Aorta (tissue), 5 donors: ENCODE data around the gene OR2L2. TPM values are rescaled to one million over a fixed set of nuclear protein-coding genes. Genes with fewer than 3 reads are reported as not detected.

Source experiments
- ATAC-seq: fragments of 200-7000 bp; cut with Tn5 transposase; one replicate; pipeline ENCODE4 v1.9.1; 2022; ENCODE audit warnings: moderate library complexity; ENCODE audit not compliant: low FRiP score
- DNase-seq, 2 donors: peaks; one replicate each; pipeline ENCODE4 v3.0.0-alpha.2; 2020
- H3K27ac ChIP-seq, 2 donors: one replicate each; pipeline ENCODE4 v1.5.1; 2013; ENCODE audit warnings: low read length in 2 of 2, mild to moderate bottlenecking in 2 of 2, moderate library complexity in 2 of 2, control low read depth in 1 of 2, inconsistent platforms in 1 of 2, low read depth in 1 of 2
- H3K27me3 ChIP-seq, 2 donors: one replicate each; pipeline ENCODE4 v1.6.1; 2013; ENCODE audit warnings: control low read depth in 1 of 2, low read length in 1 of 2, mild to moderate bottlenecking in 1 of 2, moderate library complexity in 1 of 2; ENCODE audit not compliant: insufficient read depth in 2 of 2, control insufficient read depth in 1 of 2
- H3K36me3 ChIP-seq, 2 donors: one replicate each; pipeline ENCODE4 v1.6.1; 2013; ENCODE audit warnings: control low read depth in 1 of 2, low read length in 1 of 2, mild to moderate bottlenecking in 1 of 2; ENCODE audit not compliant: insufficient read depth in 2 of 2, control insufficient read depth in 1 of 2
- H3K4me1 ChIP-seq, 2 donors: one replicate each; pipeline ENCODE4 v1.6.1; 2013; ENCODE audit warnings: low read length in 2 of 2, control low read depth in 1 of 2, mild to moderate bottlenecking in 1 of 2, moderate library complexity in 1 of 2; ENCODE audit not compliant: insufficient read depth in 2 of 2, control insufficient read depth in 1 of 2
- H3K4me3 ChIP-seq, 2 donors: one replicate each; pipeline ENCODE4 v1.5.1; 2013; ENCODE audit warnings: low read length in 2 of 2, control low read depth in 1 of 2, mild to moderate bottlenecking in 1 of 2
- H3K9me3 ChIP-seq: one replicate; pipeline ENCODE4 v1.6.1; 2013; ENCODE audit warnings: mild to moderate bottlenecking, low read length; ENCODE audit not compliant: control insufficient read depth
- WGBS, 2 donors: extraction: QIAGEN DNeasy Blood & Tissue Kit; methylation state at CpG; one replicate each; pipeline ENCODE4 v1.1.7; 2013; 5-methylcytosine and 5-hydroxymethylcytosine counted together
- intact Hi-C, 2 donors: fragments of 100-400 bp; cut with DNase I; formaldehyde crosslinking; loops; one replicate each; pipeline versions ENCODE4 v1.14.2 to v1.15.0; 2022
- long read RNA-seq, 2 donors: library from polyadenylated mRNA; unstranded; transcript quantifications; one replicate each; pipeline ENCODE4 v2.0.0, GENCODE V29; 2020 to 2021
- polyA plus RNA-seq, 2 donors: library from polyadenylated mRNA; stranded (reverse); fragments of 200-250 nt; gene quantifications; one replicate each; pipeline ENCODE4 v1.2.3, GENCODE V29; 2013
- total RNA-seq, 2 donors: library from RNA; stranded (reverse); fragmentation: NEBNext Ultra II Directional; extraction: Animal tissue kit (Norgen Biotek cat#: 25700); gene quantifications; one replicate each; pipeline ENCODE4 v1.2.1, GENCODE V29; 2021
- donor health status: healthy with polysubstance abuse.
- donor health status: Bipolar disorder and iron deficiency.
- donor health status: DM: no; HTN: no; CAD: no.
- donor health status: DM: no; HTN: no; CAD: no.
- donor health status: DM: yes; HTN: yes; CAD: no.

The OR2L2 gene, protein sequence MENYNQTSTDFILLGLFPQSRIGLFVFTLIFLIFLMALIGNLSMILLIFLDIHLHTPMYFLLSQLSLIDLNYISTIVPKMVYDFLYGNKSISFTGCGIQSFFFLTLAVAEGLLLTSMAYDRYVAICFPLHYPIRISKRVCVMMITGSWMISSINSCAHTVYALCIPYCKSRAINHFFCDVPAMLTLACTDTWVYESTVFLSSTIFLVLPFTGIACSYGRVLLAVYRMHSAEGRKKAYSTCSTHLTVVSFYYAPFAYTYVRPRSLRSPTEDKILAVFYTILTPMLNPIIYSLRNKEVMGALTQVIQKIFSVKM
- total RNA-seq (under 1 TPM; 0.13 to 0.51 TPM), polyA plus RNA-seq (under 1 TPM in 1 of 2 donors, not detected in 1; 0.05 TPM)
- long read RNA-seq, donor 1, result 0 reads
- long read RNA-seq, donor 2, result 0 reads

DNA sequence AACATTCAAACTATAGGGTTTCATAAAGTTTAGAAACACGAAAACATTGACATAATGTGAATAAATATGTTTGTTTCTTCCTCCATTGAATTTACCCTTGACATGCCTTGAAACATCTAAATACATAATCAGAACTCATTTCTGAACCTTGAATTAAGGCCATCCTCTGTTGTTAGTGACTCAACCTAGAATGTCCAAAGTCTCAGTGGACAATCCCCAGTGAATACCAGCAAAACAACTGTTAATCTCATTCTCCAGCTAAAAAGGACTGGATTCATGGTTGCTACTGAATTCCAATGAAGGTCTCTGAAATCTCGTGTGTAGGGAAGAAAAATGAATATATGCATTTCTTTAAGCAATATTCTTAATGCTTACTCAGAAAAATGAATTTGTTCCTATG, at the start of gene OR2L2:
TSS of gene OR2L2 (plus strand) at position 301 of the 400 bp plus-strand sequence. CDS start 8,198 bp downstream, outside the sequence.
- Histone ChIP-seq H3K27me3 (no peaks in the 10 kb centered on the region), H3K4me1 (no peaks in the 10 kb centered on the region), H3K4me3 (no peak within 1 kb of the TSS), H3K36me3 (no peaks in the 10 kb centered on the region), H3K9me3 (peaks cover 5% of the 10 kb centered on the region), H3K27ac (no peak within 1 kb of the TSS)
- intact Hi-C loops, result no loop called here
- DNase-seq (no peak), ATAC-seq (no peak)
- WGBS, 2 donors, result 31 to 53% methylated on average over 2 of the region's 2 CpGs

DNA sequence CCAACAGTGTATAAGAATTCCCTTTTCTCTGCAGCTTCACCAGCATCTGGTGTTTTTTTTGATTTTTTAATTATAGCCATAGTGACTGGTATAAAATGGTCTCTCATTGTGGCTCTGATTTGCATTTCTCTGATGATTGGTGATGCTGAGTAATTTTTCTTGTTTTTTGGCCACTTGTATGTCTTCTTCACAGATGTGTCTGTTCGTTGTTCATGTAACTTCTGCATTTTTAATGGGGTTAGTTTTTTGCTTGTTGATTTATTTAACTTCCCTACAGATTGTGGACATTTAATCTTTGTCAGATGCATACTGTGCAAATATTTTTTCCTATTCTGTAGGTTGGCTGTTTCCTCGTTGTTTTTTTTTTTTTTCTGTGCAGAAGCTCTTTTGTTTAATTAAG, 36.9 kb upstream of the OR2L2 start:
- no peak overlapping the region for H3K4me3 ChIP-seq
- 52 to 70% methylated on average over 2 of the region's 2 CpGs for WGBS, 2 donors
- DNase-seq (no peak), ATAC-seq (no peak)
- no peaks in the 10 kb centered on the region for H3K27me3 ChIP-seq
- no peaks in the 10 kb centered on the region for H3K4me1 ChIP-seq
- intact Hi-C loops, result no loop called here
- peaks cover 1% of the 10 kb centered on the region for H3K9me3 ChIP-seq
- no peak overlapping the region for H3K27ac ChIP-seq
- H3K36me3 ChIP-seq, result no peaks in the 10 kb centered on the region

- Histone ChIP-seq H3K4me3 (no peak overlapping the region), H3K36me3 (no peaks in the 10 kb centered on the region), H3K27me3 (no peaks in the 10 kb centered on the region), H3K4me1 (no peaks in the 10 kb centered on the region), H3K9me3 (no peaks in the 10 kb centered on the region), H3K27ac (no peak overlapping the region)
- no peak for DNase-seq
- no peak for ATAC-seq
- intact Hi-C loops, result no loop called here
- WGBS, 2 donors, result 35 to 52% methylated on average over 2 of the region's 2 CpGs
These were observed 31.1 kb upstream of the OR2L2 start for GRCh38 chr1:247998811-247999210.

- Histone ChIP-seq H3K9me3 (no peaks in the 10 kb centered on the region), H3K36me3 (no peaks in the 10 kb centered on the region), H3K4me3 (no peak overlapping the region), H3K27ac (no peak overlapping the region), H3K27me3 (no peaks in the 10 kb centered on the region), H3K4me1 (no peaks in the 10 kb centered on the region)
- intact Hi-C loops, result no loop called here
- ATAC-seq (no peak), DNase-seq (no peak)
- 81 to 82% methylated on average over 1 of the region's 1 CpG for WGBS, 2 donors
These were observed 29.7 kb upstream of the OR2L2 start for GRCh38 chr1:248000169-248000568.

DNA sequence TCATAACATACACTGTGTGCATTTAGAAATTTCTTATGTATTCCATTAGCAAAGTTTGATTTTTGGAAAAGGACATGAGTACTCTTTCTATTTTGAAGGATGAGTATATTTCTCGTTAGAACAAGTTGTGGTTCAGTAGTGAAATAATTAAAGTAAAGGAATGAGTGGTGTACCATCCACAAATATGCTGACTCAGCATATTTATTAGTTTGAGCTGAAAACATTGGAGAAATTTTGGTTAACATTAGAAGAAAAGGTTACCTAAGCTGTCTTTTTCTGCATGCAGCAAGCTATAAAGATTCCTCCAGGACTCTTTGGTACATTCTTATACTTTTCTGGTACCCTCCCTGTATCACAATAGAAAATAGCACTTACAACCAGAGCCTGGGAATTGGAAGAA, 22.1 kb upstream of the OR2L2 start:
- intact Hi-C loops, result no loop called here
- ATAC-seq (no peak), DNase-seq (no peak)
- no peaks in the 10 kb centered on the region for H3K9me3 ChIP-seq
- no peak overlapping the region for H3K27ac ChIP-seq
- H3K4me3 ChIP-seq, result no peak overlapping the region
- H3K36me3 ChIP-seq, result no peaks in the 10 kb centered on the region
- H3K27me3 ChIP-seq, result no peaks in the 10 kb centered on the region
- WGBS, 2 donors, result 37 to 49% methylated on average over 1 of the region's 1 CpG
- H3K4me1 ChIP-seq, result no peaks in the 10 kb centered on the region

- no peaks in the 10 kb centered on the region for H3K27me3 ChIP-seq
- no peaks in the 10 kb centered on the region for H3K9me3 ChIP-seq
- 79 to 88% methylated on average over 3 of the region's 3 CpGs for WGBS, 2 donors
- no peaks in the 10 kb centered on the region for H3K36me3 ChIP-seq
- no peaks in the 10 kb centered on the region for H3K4me1 ChIP-seq
- intact Hi-C loops, result no loop called here
- H3K27ac ChIP-seq, result no peak overlapping the region
- DNase-seq (no peak), ATAC-seq (no peak)
- H3K4me3 ChIP-seq, result no peak overlapping the region
These were observed 20.2 kb upstream of the OR2L2 start for GRCh38 chr1:248009681-248010080.

DNA sequence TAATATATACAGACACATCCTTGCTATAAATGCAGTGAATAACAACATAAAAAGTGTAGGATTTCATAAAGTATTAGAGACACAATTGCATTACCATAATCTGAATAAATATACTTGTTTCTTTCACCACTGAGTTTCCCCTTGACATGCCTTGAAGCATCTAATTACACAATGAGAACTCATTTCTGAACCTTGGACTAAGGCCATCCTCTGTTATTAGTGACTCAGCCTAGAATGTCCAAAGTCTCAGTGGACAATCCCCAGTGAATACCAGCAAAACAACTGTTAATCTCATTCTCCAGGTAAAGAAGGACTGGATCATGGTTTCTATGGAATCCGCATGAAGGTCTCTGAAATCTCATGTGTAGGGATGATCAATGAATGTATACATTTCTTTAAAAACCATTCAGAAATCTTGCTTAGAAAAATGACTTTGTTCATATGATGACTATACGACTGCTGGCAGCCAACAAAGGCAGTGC, 16.6 kb upstream of the OR2L2 start, which contains the start of gene OR2L5:
TSS of gene OR2L5 (plus strand) at position 432 of the 482 bp plus-strand sequence. CDS start 8,288 bp downstream, outside the sequence.
- H3K4me3 ChIP-seq, result no peak within 1 kb of the TSS
- ATAC-seq, result no peak
- H3K4me1 ChIP-seq, result no peaks in the 10 kb centered on the region
- H3K27me3 ChIP-seq, result no peaks in the 10 kb centered on the region
- no peaks in the 10 kb centered on the region for H3K36me3 ChIP-seq
- no peak within 1 kb of the TSS for H3K27ac ChIP-seq
- no peaks in the 10 kb centered on the region for H3K9me3 ChIP-seq
- DNase-seq, result no peak
- intact Hi-C loops, result no loop called here
- 83 to 85% methylated on average over 2 of the region's 2 CpGs for WGBS, 2 donors

DNA sequence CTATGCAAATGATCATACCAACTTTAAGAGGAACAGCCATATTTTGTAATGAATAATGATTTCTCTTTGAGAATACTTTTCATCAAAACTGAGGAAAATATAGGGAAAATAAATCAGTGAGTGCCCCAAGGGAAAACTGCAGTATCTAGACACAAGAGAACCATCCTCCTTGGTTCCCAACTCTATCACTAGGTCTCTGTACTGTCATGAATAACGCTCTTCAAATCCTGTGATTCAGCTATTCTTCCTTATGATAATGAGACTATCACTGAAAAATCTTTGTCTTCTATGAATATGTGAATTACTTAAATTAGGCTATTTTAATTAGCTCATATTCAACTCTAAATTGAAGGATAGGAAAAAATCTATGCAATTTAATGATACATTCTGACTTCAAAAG, 14.1 kb upstream of the OR2L2 start:
- H3K27ac ChIP-seq, result no peak overlapping the region
- H3K9me3 ChIP-seq, result no peaks in the 10 kb centered on the region
- ATAC-seq, result no peak
- no peaks in the 10 kb centered on the region for H3K36me3 ChIP-seq
- no peak for DNase-seq
- H3K4me3 ChIP-seq, result no peak overlapping the region
- intact Hi-C loops, result no loop called here
- H3K4me1 ChIP-seq, result no peaks in the 10 kb centered on the region
- WGBS, 2 donors, result 67 to 74% methylated on average over 1 of the region's 1 CpG
- H3K27me3 ChIP-seq, result no peaks in the 10 kb centered on the region

DNA sequence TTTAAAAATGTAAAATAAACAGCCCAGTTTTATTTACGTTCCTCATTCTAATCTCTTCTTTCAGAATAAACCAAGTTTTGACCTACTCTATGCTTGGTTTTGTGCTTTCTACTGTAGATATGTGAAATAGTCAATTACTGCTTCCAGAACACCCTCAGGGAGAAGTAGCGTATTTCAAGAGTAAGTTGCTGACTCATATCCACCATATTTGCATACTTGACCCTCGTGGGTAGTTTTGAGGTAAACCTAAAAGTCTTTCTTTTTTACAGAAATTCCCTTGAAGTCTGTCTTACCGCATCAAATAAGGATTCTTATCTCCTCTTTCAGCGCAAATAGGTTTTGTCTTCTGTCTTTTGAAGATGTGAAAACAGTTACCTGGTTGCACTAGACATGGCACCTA, 15.3 kb downstream of the OR2L2 start:
- DNase-seq (no peak), ATAC-seq (no peak)
- 68 to 73% methylated on average over 5 of the region's 5 CpGs for WGBS, 2 donors
- Histone ChIP-seq H3K4me3 (no peak overlapping the region), H3K27me3 (no peaks in the 10 kb centered on the region), H3K27ac (no peak overlapping the region), H3K4me1 (no peaks in the 10 kb centered on the region), H3K36me3 (no peaks in the 10 kb centered on the region), H3K9me3 (peaks cover 1% of the 10 kb centered on the region)
- intact Hi-C loops, result no loop called here
